ENCODE measurements around the gene DDX20. TPM values are rescaled to one million over a fixed set of nuclear protein-coding genes. Genes with fewer than 3 reads are reported as not detected.
A peak's percentile ranks its signal among the peaks of the same experiment; 100 is the strongest.
"Not testable (repeated sequence)": the region's sequence is repeated elsewhere in the genome, so short reads cannot be mapped to it uniquely, and the experiment has no call there.

The DDX20 gene
- total RNA-seq, 4 donors from 2014 or later: 9.5 to 19.9 (median 13.1) TPM

DNA sequence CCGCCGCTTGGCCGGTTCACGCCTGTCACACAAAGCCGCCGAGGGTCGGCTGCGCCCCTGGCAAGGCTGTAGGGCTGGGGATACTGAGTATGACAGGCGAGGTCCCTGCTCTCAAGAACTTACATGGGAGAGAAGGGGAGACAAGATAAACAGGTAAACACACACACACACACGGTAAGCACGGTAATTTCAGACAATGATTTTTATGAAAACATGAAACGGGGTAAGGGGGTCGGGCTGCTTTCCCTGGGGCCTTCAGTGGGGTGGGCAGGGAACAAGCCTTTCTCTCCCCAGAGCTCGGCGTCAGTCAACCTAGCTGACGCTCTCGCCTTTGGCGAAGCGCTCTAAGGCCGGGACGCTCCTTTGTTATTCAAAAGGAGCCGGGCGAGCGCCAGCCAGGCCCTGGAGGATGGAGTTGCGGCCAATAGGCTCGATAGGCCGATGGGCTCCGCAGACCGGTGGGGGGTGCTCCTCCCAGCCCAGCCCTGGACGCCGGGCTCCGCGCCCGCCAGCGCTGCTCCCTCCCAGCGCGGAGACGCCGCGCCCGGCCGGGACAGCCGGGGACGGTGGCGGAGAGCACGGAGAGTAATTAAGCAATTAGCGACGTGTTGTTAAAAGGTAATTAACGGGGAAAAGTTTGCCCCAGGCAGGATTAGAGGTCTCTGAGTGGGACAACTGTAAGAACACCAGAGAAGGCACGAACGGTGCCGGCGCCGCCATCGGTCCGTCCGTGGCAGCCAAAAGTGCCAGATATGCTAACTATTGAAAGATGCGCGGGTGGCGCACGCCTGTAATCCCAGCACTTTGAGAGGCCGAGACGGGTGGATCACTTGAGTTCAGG, 15.6 kb upstream of the DDX20 start:
- Histone ChIP-seq H3K9me3 (no peaks in the 10 kb centered on the region), H3K27me3 (no peaks in the 10 kb centered on the region), H3K4me1 (peaks cover 47 to 57% (median 49%) of the 10 kb centered on the region in 4 donors), H3K27ac (replicated peaks in 1 of 4) (peak overlapping the region; percentile 83 to 95 (median 94)), H3K36me3 (peaks cover 0 to 5% (median 0%) of the 10 kb centered on the region in 4 donors), H3K4me3 (peak overlapping the region; percentile 67 to 79 (median 74))
- WGBS: 1% methylated on average over 40 of the region's 63 CpGs
- peak; percentile 43 for TF ChIP-seq POLR2AphosphoS5 (IDR thresholded peaks at IDR 0.05)
- TF ChIP-seq EP300 (IDR thresholded peaks at IDR 0.05): no peak
- TF ChIP-seq, protein P1, sequence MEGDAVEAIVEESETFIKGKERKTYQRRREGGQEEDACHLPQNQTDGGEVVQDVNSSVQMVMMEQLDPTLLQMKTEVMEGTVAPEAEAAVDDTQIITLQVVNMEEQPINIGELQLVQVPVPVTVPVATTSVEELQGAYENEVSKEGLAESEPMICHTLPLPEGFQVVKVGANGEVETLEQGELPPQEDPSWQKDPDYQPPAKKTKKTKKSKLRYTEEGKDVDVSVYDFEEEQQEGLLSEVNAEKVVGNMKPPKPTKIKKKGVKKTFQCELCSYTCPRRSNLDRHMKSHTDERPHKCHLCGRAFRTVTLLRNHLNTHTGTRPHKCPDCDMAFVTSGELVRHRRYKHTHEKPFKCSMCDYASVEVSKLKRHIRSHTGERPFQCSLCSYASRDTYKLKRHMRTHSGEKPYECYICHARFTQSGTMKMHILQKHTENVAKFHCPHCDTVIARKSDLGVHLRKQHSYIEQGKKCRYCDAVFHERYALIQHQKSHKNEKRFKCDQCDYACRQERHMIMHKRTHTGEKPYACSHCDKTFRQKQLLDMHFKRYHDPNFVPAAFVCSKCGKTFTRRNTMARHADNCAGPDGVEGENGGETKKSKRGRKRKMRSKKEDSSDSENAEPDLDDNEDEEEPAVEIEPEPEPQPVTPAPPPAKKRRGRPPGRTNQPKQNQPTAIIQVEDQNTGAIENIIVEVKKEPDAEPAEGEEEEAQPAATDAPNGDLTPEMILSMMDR (IDR thresholded peaks at IDR 0.05): peak; percentile 4 to 20 (median 4)
- intact Hi-C loops (cut with DNase I): no loop called here
- DNase-seq (ENCODE audit: extremely low spot score): no peak

DNA sequence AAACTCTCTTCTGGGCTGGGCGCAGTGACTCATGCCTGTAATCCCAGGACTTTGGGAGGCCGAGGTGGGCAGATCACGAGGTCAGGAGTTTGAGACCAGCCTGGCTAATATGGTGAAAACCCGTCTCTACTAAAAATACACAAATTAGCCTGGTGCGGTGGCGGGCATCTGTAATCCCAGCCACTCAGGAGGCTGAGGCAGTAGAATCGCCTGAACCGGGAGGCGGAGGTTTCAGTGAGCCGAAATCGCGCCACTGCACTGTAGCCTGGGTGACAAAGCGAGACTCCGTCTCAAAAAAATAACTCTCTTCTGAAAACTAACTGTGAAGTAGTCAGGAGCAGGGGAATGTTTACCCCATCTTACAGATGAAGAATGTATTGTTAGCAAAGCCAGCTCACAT, 13.4 kb upstream of the DDX20 start:
- intact Hi-C loops (cut with DNase I); H3K27ac ChIP-seq (replicated peaks in 1 of 4); H3K27me3 ChIP-seq; DNase-seq (ENCODE audit: extremely low spot score); H3K4me3 ChIP-seq; H3K9me3 ChIP-seq; H3K36me3 ChIP-seq: not testable (repeated sequence)
- peaks cover 26 to 36% (median 29%) of the 10 kb centered on the region in 4 donors for H3K4me1 ChIP-seq
- WGBS: 87% methylated on average over 14 of the region's 14 CpGs

DNA sequence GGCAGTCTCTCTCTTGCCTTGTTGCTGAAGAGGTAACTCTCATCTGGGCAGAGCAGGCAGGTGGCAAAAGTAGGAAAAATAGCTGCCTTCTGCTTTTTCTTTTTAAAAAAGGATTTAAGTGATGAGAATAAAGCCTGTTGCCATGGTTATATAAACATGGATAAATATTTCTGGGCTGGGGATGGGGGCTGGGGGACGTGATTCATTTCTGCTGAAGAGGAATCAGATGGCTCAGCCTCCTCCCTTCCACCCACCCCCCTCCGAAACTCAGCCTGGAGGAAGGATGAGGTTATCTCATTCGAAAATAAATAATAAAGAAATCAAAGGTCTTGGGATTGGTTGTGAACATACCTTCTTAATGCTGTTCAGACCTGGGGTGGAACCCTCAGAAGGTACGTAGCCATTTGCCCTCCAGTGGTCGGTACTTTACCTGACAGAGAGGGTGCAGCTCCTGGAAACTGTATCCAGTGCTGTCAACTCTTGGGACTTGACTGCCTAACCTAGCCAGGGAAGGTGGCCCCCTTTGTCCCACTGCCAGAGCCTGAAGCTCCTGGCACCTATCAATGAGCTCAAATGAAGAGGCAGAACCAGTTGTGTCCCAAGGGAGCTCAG, 12.7 kb upstream of the DDX20 start:
- Histone ChIP-seq H3K27ac (replicated peaks in 1 of 4) (no peak overlapping the region), H3K27me3 (no peaks in the 10 kb centered on the region), H3K36me3 (no peaks in the 10 kb centered on the region), H3K4me1 (peaks cover 18 to 28% (median 21%) of the 10 kb centered on the region in 4 donors), H3K4me3 (no peak overlapping the region), H3K9me3 (no peaks in the 10 kb centered on the region)
- intact Hi-C loops (cut with DNase I): no loop called here
- 62% methylated on average over 5 of the region's 5 CpGs for WGBS
- DNase-seq (ENCODE audit: extremely low spot score): no peak
- TF ChIP-seq EP300 (IDR thresholded peaks at IDR 0.05): no peak
- no peak for TF ChIP-seq POLR2AphosphoS5 (IDR thresholded peaks at IDR 0.05)
- TF ChIP-seq POLR2A (IDR thresholded peaks at IDR 0.05; ENCODE audit: low read depth): no peak
- TF ChIP-seq, protein P1 (IDR thresholded peaks at IDR 0.05): no peak

DNA sequence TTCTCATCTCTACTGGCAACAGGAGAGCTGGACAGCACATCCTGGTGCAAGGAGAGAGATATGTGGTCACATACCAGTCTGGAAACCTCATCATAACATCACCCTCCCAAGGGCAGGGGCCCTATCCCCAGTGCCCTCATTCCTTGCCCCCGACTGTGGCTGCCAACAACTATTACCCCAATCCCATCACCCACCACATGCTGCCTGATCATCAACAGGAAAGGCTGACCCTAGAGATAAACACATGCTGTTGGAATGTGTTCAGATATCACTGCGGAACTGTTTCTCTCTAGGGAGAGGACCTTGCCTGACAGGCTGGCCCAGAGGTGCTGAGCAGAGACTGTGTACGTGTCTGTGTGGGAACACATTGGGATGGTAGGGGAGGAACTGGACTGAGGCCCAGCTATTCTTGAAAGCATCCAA, 12.0 kb upstream of the DDX20 start:
- no peak overlapping the region for H3K27ac ChIP-seq (replicated peaks in 1 of 4)
- peak; percentile 89 for DNase-seq (ENCODE audit: extremely low spot score)
- no peak for TF ChIP-seq POLR2AphosphoS5 (IDR thresholded peaks at IDR 0.05)
- no peak for TF ChIP-seq EP300 (IDR thresholded peaks at IDR 0.05)
- TF ChIP-seq, protein P1 (IDR thresholded peaks at IDR 0.05): no peak
- TF ChIP-seq POLR2A (IDR thresholded peaks at IDR 0.05; ENCODE audit: low read depth): no peak
- H3K27me3 ChIP-seq: no peaks in the 10 kb centered on the region
- 83% methylated on average over 3 of the region's 3 CpGs for WGBS
- peaks cover 12 to 22% (median 18%) of the 10 kb centered on the region in 4 donors for H3K4me1 ChIP-seq
- H3K36me3 ChIP-seq: no peaks in the 10 kb centered on the region
- no peak overlapping the region for H3K4me3 ChIP-seq
- H3K9me3 ChIP-seq: no peaks in the 10 kb centered on the region
- intact Hi-C loops (cut with DNase I): no loop called here
